Fibroblast of upper back skin (primary cell): ENCODE measurements around the gene MAP4K5.
A peak's percentile ranks its signal among the peaks of the same experiment; 100 is the strongest.
"Not testable (repeated sequence)": the region's sequence is repeated elsewhere in the genome, so short reads cannot be mapped to it uniquely, and the experiment has no call there.

Experiments used
- DNase-seq: peaks from one replicate; pipeline ENCODE4 v3.0.0-alpha.2; 2013

The MAP4K5 gene

DNA sequence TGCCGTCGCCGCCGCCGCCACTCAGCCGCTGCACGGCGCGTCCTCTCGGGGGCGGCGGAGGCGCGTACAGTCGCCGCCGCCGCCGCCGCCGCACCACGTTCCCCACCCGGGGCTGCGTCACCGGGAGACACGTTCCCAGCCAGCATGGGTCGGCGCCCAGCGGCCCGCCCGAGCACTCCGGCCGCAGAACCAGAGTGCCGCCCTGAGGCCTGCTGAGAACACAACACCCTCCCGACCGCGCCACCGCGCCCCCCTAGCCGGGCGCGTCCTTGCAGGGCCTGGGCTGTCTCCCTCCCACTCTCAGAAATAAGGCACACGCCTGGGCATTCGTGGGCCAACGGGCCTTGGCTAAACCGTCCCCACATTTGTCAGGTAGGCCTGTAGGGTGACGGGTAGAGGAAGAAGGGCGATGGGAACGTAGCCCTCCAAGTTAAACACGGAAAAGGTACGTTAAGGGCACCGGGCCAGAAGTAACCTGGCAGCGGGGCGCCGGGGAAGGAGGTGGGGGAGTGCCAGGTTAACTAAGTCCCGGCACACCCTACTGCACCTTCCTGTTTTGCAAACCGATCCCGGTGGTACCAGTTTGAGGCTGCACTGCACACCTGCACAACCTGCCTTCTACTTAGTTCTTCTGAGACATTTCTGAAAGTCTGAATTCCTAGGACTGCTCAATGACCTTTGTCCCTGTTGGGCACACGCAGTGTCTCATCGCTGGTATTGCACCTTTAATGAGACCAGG is at the start of gene MAP4K5:
Gene MAP4K5, minus strand, starts transcription at position 68 of the 739 bp plus-strand sequence. CDS start 520 bp downstream, outside the sequence.
- DNase-seq, result peak; percentile 91

DNA sequence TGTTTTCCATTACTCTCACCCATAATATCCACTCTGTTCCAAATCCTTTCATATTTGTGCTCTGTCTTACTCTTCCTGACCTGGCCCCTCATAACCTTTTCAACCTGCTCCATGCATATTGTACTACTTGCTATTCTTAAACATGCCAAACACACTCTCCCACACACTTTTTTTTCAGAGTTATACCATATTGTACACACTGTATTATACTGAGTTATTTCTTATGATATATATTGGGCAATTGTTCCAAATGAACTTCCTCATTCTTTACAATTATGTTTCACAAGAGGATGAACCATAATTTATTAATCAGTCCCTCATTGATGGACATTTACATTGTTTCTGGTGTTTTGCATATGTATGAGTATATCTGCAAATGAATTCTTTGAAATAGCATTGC is 46.1 kb upstream of the MAP4K5 start:
- no peak for DNase-seq

DNA sequence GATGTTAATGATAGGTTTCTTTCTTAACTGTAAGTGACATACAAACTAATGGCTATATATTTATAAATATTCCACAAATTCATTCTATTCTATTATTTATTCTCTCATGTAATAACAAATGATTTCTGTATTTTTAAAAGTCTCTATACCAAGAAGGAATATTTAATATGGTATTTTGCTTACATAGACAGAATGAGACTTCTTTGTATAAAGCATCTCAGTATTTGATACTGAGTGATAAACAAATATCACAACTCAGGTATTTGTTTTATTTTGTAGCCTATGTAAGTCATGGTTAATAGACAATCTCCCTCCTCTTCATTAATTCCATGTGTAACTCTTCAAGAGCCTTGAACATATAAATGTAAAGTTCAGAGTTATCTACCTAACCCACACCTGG is 45.6 kb upstream of the MAP4K5 start:
- no peak for DNase-seq

DNA sequence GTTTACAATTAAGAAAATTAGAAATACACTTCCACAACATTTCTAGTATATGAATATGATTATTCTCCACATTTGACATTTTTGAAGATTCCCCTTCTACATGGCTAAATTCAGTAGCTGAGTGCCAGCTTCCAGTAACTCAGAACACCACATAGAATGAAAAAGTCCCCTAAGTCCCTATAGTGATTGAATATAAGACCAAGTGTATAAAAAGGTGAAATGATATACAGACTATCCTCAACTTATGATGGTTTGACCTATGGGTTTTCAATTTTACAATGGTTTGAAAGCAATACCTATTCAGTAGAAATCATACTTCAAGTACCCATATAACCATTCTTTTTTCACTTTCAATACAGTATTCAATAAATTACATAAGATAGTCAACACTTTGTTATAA is 43.4 kb upstream of the MAP4K5 start:
- DNase-seq, result no peak

DNA sequence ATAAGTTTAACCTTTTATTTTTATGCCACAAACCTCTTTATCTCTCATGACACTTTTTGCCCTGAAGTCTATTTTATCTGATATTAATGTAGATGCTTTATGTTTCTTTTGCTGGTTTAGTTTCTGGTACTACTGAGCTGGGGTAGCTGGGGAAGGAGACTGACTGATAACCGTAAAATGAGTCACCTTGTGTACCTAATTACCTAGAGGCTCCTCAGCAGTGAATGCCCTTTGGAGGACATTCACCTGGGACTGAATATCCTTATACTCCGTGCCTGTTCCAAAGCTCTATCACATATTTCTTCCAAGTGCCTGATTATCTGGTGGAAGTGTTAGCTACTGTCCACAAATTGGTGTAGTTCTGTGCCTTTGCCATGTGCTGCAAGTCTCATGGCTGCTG is 41.5 kb upstream of the MAP4K5 start:
- DNase-seq, result no peak

DNA sequence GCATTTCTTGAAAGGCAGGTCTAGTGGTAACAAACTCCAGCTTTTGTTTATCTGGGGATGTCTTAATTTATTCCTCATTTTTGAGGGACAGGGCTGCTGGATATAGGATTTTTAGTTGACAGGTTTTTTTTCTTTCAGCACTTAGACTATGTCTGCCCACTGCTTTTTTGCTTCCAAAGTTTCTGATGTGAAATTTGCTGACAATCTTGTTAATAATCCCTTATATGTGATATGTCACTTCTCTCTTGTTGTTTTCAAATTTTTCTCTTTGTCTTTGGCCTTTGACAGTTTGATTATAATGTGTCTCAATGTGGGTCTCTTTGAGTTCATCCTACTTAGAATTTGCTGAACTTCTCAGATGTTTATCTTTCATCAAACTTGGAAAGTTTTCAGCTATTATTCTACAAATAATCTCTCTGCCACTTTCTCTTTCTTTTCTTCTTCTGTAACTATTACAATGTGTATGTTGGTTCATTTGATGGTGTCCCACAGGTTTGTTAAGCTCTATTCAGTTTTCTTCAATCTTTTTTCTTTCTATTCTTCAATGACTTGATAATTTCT is 37.4 kb upstream of the MAP4K5 start:
- DNase-seq, result no peak

DNA sequence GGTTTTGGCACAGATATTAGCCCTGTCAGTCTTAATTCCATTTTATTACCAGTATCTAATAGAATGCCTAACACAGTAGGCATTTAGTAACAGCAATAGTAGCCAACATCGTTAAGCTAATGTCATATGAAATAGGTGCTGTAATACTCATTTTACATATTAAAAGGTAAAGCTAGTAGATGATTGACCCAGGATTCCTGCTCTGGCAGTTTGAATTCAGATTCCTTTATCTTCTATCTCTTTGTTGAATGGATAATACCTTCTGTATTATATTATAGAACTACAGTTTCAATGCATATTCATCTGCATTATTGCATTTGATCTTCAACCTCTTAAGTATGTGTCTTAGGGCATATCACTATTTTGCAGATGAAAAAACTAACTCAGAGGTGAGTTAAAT is 30.5 kb upstream of the MAP4K5 start:
- no peak for DNase-seq

DNA sequence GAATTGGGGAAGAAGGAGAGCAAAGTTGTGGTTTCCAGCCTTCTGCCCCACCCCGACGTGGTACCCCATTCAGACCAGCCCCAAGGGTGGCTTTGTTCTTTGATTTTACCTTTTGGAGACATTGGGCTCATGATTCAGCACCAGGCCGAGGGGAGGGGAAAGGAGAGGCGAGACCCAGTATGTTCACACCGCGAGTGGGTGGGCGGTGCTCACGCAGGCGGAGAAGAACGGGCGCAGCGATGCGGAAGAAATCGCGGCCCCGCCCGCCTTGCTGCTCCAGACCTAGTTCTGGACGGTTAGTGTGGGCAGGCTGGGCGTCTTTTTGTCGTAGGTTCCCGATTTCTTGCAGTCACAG is 28.5 kb upstream of the MAP4K5 start:
- peak; percentile 56 for DNase-seq

DNA sequence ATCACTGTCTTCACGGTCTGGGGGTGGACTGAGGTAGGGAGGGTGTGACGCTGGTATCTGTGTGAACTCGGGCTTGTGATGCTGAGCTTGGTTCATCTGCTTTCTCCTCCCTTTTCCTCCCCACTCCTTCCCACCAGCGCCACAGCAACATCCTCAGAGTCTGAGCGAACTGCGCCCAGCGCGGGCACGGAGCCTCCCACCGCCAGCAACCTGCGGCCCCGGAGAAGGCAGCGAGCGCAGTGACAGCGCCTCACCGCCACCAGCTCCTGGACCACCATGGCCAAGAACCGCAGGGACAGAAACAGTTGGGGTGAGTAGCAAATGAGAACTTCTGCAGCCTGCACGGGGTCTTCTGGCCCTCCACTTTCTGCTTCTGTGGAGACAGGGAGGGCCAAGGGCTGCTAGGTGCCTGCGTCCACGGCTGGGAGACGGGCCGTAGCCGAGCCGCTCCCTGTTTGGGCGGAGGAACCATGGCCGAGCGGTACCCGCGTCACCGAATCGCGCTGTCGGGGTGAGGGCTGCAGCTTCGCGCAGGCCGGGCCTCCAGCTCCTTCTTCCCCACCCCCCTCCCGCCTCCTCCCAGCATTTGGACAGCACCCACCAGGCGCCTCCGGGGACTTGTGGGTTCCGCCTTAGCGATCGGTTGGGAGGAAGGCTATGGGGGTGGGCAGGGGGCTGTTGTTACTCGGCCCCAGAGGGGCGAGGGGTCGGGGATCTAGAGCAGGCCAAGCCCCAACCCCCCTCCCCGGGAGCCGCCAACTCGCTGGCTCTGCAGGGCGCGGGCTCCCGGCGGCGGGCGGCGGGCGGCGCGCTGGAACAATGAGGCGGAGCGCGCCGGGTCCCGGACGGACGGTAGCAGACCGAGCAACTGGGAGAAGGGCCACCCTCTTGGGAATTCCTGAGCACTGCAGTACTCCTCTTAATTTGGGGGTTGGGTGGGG is 27.9 kb upstream of the MAP4K5 start, which contains the start of gene ATL1:
Gene ATL1, plus strand, starts transcription at position 156 of the 941 bp plus-strand sequence. Its CDS starts 121 bp downstream, at position 277.
- DNase-seq, result peak; percentile 68

DNA sequence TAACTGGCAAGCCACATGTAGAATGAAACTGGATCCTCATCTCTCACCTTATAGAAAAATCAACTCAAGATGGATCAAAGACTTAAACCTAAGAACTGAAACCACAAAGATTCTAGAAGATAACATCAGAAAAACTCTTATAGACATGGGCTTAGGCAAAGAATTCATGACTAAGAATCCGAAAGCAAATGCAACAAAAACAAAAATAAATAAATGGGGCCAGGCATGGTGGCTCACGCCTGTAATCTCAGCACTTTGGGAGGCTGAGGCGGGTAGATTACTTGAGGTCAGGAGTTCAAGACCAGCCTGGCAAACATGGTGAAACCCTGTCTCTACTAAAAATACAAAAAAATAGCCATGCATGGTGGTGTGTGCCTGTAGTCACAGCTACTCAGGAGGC is 20.4 kb upstream of the MAP4K5 start:
- not testable (repeated sequence) for DNase-seq

DNA sequence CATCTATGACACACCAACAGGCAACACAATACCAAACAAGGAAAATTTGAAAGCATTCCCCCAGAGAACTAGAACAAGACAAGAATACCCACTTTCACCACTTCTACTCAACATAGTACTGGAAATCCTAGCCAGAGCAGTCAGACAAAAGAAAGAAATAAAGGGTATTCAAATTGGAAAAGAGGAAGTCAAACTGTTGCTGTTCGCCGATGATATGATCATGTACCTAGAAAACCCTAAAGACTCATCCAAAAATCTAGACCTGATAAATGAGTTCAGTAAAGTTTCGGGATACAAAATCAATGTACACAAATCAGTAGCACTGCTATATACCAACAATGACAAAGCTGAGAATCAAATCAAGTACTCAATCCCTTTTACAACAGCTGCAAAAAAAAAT is 19.5 kb upstream of the MAP4K5 start:
- no peak for DNase-seq

DNA sequence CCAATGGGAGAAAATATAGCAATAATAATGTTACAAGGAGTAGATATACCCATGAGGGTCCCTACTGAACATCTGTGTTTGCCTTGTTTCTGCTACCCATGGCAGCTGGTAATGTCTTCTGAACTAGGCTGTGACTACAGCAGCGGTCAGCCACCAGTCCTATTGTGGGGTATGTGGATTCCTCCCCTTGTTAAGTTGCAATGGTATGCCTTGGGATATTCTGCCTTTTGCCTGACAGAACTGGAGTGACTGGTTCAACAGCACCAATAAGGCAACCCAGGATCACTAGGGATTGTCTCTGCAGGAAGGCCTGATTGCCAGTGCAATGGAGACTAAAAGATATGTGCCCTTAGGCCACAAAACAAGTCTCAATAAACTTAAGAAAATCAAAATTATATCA is 17.9 kb upstream of the MAP4K5 start:
- no peak for DNase-seq

DNA sequence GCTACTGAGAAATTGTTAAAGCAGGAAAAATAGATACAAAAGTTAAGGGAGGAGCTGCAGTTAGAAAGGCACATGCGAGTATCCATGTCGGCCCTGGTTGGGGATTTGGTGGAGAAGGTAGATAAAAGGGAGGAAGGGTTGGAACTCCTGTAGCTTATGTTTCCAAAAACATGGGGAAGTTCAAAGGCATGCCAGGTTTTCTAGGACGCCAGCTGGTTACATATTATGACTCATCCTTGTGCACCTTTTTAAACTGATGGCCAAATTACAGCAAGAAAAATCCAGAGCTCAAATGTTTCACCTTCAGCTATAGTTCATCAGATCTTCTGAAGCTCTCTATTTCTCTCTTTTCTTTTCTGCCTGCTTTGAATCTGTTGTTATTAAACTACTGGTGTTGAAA is 13.2 kb upstream of the MAP4K5 start:
- DNase-seq, result no peak

DNA sequence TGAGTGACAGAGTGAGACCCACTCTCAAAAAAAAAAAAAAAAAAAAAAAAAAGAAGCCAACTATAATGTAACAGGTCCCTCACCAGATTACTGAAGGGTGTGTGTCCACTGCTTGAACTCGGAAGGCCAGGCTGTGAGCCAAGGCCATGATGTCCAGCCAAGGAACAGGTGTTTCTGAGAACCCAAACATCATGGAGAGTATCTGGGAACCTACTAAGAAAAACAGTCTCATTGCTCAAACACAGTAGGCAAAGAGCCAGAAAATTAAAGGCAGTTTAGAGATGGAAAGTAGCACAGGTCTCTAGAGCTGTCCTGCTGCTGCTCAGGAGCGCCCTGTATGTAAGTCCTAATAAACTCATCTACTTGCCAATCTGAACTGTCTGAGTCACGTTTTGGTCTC is 12.5 kb upstream of the MAP4K5 start:
- no peak for DNase-seq

DNA sequence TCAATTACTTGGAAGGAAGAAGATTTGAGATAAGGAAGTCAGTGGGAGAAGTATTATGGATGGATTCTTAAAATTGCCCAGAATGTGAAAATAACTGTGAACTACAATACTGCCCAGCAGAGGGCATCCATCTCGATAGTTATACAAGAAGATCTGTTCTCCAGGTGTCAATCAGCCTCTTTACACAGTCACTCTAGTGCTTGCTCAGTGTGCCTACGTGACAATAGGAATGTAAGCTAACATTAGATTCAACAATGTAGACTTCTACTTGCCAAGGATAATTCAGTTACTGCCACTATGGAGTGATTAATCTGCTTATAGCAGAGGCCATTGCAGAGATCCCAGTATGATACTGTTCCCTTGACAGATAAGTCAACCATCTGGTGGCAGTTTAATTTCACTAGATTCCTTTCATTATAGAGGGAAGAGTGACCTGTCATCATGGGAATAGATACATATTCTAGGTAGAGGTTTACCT is 10.6 kb upstream of the MAP4K5 start:
- peak; percentile 59 for DNase-seq

DNA sequence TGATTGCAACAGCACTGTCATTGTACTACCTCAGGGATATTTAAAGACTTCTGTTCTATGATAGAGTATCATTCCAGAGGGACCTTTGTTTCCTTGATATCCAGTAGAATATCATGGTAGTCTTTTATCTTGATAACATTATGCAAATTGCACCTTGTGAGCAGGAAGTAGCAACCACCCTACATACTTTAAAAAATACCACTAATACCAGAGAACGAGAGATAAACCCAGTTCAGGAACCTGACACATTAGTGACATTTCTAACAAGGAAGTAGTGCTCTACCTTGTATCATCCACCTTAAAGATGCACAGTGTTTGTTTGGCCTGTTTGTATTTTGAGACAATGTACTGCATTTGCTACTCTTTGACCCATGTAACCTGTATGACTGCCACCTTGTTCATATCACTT is 8.8 kb upstream of the MAP4K5 start:
- no peak for DNase-seq

DNA sequence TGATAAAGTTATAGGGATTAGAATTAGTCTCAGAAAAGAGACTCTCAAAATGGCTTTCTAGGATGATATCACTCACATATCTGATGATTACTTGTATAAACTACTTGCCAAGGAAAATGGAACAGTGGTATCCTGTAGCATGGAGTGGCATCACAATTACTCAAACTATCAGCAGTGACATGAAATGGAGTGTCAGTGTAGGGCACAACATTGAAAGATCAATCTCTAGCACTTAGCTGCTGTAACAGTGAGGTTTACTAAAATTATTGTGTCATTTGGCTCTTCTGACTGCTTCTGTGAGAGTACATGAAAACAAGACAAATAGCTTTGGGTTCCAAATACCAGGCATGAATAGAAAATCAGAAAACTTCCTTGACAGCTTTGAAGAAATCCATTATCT is 6.7 kb upstream of the MAP4K5 start:
- no peak for DNase-seq

DNA sequence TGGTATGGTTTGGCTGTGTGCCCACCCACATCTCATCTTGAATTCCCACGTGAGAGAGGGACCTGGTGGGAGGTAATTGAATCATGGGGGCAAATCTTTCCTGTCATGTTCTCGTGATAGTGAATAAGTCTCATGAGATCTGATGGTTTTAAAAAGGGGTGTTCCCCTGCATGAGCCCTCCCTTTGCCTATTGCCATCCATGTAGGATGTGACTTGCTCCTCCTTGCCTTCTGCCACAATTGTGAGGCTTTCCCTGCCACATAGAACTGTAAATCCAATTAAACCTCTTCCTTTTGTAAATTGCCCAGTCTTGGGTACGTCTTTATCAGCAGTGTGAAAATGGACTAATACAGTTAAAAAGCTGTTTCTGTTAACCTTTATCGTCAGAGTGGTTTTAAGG is 5.7 kb upstream of the MAP4K5 start:
- DNase-seq, result not testable (repeated sequence)

DNA sequence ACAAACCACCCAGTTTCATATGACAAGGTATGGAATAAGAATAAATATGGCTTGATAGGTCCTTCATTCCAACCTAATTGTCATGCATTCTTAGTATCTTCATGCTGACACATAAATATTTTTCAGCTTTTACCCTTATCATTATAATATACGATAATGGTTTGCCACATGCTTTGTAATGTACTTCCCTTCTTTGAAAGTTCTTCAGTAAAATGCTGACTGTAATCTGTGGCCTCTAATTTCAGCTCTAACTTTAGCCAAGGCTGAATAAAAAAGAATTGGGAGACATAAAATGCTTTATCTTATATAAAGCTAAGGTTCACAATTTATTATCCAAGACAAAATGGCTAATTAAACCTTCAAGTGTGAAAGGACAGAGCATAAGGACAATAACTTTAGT is 2.6 kb upstream of the MAP4K5 start:
- DNase-seq, result no peak

DNA sequence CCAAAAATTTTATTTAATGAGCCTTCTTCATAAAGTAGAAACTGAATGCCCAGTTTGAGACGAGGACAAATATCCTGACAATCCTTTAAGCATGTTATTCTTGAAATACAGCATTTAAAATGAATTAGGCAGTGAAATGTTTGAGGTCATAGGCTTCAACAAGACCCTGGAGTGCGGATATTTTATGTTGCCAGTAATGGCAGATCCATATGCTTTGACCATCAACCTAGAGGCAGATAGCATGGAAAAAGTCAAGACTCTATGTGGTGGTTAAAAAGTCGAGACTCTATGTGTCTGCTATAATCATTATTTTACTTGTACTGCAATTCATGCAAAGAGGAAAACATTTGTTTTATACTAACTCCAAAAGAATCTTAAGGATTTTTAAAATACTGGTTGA is 2.0 kb upstream of the MAP4K5 start:
- no peak for DNase-seq

DNA sequence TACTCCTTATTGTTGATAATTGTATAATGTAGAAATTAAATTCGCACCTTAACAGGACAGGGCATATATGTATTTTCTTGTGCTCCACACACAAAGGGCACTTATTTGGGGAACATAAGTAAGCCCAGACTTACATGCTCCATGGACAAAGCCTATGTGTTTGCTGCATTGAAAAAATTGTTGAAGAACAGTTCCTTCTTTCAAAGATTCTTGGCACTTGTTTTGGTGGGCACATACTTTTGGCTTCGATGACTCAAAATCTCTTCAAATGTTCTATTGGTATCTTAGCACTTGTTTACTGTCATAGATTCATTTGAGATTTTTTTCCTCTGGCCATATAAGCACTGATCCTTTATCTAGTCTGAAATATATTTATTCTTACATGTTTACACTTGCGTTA is 1.4 kb upstream of the MAP4K5 start:
- no peak for DNase-seq

DNA sequence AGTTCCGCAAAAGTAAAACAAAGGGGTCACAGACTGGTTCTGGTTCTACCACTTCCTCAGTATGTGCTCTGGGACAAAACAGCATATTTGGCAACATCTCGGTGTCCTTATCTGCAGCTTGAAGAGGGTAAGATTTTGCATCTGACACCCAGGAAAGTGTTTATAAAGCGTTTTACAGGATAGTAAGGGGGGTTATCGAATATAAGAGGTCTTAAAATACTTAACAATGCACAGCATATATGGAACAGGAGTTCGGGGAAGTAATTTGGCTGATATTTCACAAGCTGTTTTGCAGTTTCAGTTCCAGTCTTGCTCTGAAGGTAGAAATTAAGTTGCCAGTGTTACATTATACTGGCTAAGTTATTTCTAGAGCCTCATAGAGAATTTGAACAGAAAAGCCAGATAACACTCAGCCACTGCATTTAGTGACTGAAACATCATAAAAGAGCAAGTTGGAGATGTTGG is 904 bp upstream of the MAP4K5 start:
- DNase-seq, result no peak
